Duodenal mucosa (tissue), 2 donors: ENCODE data around the gene ZFAND2B.

ENCODE experiments used
- H3K27ac ChIP-seq: one replicate; pipeline ENCODE4 v1.7.0; 2013; ENCODE audit warnings: low read depth, low read length
- H3K27me3 ChIP-seq, 2 donors: one replicate each; pipeline ENCODE4 v1.7.0; 2013; ENCODE audit warnings: low read length in 2 of 2, control low read depth in 1 of 2; ENCODE audit not compliant: insufficient read depth in 2 of 2, control insufficient read depth in 1 of 2
- H3K36me3 ChIP-seq, 2 donors: one replicate each; pipeline ENCODE4 v1.7.0; 2013; ENCODE audit warnings: low read length in 2 of 2, control low read depth in 1 of 2; ENCODE audit not compliant: insufficient read depth in 2 of 2, control insufficient read depth in 1 of 2
- H3K4me1 ChIP-seq, 2 donors: one replicate each; pipeline ENCODE4 v1.7.0; 2013; ENCODE audit warnings: low read length in 2 of 2, control low read depth in 1 of 2; ENCODE audit not compliant: insufficient read depth in 2 of 2, control insufficient read depth in 1 of 2
- H3K4me3 ChIP-seq, 2 donors: one replicate each; pipeline ENCODE4 v1.7.0; 2013; ENCODE audit warnings: low read length in 2 of 2, low read depth in 1 of 2
- H3K9ac ChIP-seq, 2 donors: one replicate each; pipeline ENCODE4 v1.7.0; 2013; ENCODE audit warnings: low read length in 2 of 2, low read depth in 1 of 2
- H3K9me3 ChIP-seq, 2 donors: one replicate each; pipeline ENCODE4 v1.7.0; 2013; ENCODE audit warnings: low read length in 2 of 2, control low read depth in 1 of 2; ENCODE audit not compliant: control insufficient read depth in 1 of 2

ZFAND2B gene

DNA sequence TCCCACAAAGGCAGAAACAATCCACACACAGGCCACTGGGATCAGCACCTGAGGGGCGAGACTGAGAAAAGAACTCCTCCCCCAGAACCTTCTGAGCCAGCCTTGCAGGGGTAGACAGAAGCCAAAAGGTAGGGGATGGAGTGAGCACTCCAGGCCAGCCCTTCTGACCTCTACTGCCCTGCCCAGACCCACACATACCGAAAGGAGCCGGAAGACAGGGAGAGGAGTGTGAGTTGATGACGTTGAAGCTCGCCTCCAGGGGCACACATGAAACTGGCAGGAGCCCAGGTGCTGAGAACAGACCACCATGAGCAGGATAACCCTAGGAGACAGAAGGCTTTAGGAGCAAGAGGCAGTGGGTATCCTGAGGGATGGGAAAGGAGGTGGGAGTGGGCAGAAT, 38.6 kb upstream of the ZFAND2B start:
- H3K9me3 ChIP-seq, result no peaks in the 10 kb centered on the region
- H3K27ac ChIP-seq, result no peak overlapping the region
- no peak overlapping the region for H3K9ac ChIP-seq
- H3K36me3 ChIP-seq, result peaks cover 4 to 22% of the 10 kb centered on the region in 2 donors
- peaks cover 20 to 33% of the 10 kb centered on the region in 2 donors for H3K4me1 ChIP-seq
- no peaks in the 10 kb centered on the region for H3K27me3 ChIP-seq
- H3K4me3 ChIP-seq, result no peak overlapping the region

DNA sequence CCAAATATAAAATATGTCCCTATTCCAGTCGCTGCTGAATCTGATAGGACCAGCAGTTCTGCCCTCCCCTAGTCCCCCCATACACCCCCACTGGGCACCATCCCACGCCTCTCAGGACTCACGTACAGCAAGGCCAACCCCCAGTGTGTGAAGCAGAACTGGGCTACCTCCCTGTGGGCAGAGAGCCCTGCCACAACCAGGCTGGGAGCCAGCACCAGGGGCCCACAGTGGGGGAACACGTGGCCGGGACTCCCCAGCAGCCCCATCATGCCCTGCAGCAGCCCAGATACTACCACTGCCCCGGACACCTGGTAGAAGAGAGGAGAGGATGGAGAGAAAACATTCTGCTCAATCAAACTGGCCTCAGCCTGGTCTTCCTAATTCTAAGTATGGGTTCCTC, 38.1 kb upstream of the ZFAND2B start:
- Histone ChIP-seq H3K27ac (no peak overlapping the region), H3K27me3 (no peaks in the 10 kb centered on the region), H3K36me3 (peaks cover 8 to 27% of the 10 kb centered on the region in 2 donors), H3K9ac (no peak overlapping the region), H3K4me1 (peaks cover 20 to 35% of the 10 kb centered on the region in 2 donors), H3K9me3 (no peaks in the 10 kb centered on the region), H3K4me3 (no peak overlapping the region)

DNA sequence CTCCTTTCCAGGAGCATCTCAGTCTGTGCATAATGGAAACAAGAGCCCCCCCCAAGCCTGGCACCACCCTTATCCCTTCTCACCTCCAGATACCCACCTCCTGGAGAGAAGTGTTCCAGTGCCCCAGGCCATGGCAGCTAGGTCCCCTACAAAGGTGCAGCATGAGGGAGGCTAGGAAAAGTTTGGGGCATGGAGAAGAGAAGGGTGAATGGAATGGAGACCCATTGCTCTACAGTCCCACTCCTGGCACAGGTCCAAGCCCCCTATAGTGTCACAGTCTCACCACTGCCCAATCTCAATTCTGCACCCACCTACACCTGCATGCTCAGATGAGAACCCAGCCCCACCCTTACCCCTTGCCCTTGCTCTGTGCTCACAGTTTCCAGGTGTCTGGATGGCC, 37.6 kb upstream of the ZFAND2B start:
- peaks cover 20 to 35% of the 10 kb centered on the region in 2 donors for H3K4me1 ChIP-seq
- no peak overlapping the region for H3K27ac ChIP-seq
- peak overlapping the region in 1 of 2 donors; percentile 28 for H3K4me3 ChIP-seq
- no peaks in the 10 kb centered on the region for H3K27me3 ChIP-seq
- H3K36me3 ChIP-seq, result peaks cover 11 to 32% of the 10 kb centered on the region in 2 donors
- H3K9me3 ChIP-seq, result no peaks in the 10 kb centered on the region
- no peak overlapping the region for H3K9ac ChIP-seq

DNA sequence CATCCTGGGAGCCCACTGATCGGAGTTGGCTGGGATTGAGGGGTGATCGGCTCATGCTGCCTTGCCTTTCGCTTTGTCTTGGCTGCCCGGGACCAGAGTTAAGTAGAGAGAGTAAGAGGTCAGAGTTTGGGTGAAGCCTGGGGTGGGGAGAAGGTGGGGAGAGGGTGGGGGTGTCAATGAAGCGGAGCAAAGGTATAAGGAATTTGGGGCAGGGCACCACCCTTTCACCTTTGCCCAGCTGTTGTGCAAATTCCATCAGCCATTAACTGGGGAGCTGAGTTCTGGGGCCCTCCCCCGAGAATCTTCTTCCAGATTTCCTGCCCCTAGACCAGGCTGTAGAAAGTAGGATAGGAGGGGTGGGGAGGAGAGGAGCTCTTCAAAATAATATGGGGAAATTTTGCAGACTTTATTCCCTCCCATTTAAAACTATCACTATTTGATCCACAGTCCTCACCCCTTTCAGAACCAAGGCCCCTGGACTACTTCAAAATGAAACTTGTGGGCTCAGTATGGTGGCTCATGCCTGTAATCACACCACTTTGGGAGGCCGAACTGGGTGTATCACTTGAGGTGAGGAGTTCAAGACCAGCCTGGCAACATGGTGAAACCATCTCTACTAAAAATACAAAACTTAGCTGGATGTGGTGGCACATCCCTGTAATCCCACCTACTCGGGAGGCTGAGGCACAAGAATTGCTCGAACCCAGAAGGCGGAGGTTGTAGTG, 36.5 kb upstream of the ZFAND2B start, which contains the start of gene SLC23A3:
TSS of gene SLC23A3 (minus strand) at position 100 of the 725 bp plus-strand sequence. CDS start at position 55, 45 bp downstream.
- Histone ChIP-seq H3K4me1 (peaks cover 20 to 41% of the 10 kb centered on the region in 2 donors), H3K4me3 (peak within 1 kb of the TSS; percentile 19 to 28), H3K27ac (peak within 1 kb of the TSS; percentile 30), H3K27me3 (no peaks in the 10 kb centered on the region), H3K9me3 (no peaks in the 10 kb centered on the region), H3K9ac (peak within 1 kb of the TSS in 1 of 2 donors; percentile 16), H3K36me3 (peaks cover 21 to 43% of the 10 kb centered on the region in 2 donors)

DNA sequence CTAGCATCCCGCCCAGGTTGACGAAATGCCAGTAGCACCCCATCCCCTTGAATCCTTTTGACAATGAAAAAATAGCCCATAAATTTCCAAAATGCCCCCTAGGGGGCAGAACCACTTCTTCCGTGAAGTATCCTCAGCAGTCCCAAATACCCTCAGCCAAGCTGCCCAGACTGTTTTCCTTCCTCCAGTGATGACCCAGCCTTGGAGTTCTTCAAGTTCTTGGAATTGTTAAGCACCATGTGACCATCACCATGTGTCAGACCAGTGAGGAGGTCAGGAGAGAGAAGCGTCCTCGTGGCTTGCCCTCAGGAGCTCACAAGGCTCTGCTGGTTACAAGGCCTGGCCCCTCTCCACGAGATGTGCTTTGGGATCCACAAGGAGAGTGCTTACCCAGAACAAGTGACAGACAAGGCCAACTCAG, 35.3 kb upstream of the ZFAND2B start:
- H3K27me3 ChIP-seq, result no peaks in the 10 kb centered on the region
- no peak overlapping the region for H3K4me3 ChIP-seq
- H3K27ac ChIP-seq, result no peak overlapping the region
- H3K9me3 ChIP-seq, result no peaks in the 10 kb centered on the region
- H3K9ac ChIP-seq, result no peak overlapping the region
- peaks cover 21 to 43% of the 10 kb centered on the region in 2 donors for H3K36me3 ChIP-seq
- H3K4me1 ChIP-seq, result peaks cover 28 to 47% of the 10 kb centered on the region in 2 donors

DNA sequence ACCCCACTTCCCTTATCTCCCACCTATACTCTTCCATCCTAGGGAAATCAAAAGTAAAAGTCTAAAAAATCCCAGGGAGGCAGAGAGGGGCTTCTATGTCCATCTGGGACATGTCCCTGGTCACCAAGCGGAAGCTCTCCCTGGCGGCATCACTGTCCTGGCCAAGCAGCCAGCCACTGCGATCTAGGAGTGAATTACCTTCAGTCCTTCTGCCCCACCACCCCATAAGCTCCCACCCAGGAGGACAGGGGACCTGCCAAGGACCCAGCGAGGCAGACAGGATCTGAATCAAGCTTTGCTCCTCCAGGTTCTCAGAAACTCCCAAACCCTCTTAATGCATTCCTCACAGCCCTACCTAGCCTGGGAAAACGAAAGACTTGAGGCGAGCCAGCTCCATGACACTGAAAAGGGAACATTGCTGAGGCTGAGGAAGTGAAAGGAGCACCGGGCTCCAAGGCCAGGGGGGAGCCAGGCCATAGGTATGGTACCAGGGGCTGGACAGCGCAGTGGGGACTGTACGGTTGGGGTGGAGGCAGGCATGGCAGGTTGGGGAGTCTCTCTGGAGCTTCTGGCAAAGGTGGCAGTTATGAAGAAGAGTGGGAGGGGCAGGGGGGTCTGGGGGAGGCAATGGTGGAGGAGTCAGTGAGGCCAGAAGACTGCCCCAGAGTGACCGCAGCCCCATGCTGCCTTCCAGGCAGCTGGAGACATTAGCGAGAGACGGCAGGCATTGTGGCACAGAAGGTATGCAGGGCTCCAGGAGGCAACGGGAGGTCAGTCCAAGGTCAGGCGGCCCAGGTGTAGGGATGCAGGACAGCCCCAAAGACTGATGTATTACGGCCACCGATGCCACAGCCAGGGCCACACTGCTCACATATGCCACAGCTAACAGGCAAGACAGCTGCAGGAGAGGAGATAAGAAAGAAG, 34.1 kb upstream of the ZFAND2B start:
- Histone ChIP-seq H3K9ac (no peak overlapping the region), H3K27me3 (no peaks in the 10 kb centered on the region), H3K4me3 (no peak overlapping the region), H3K27ac (no peak overlapping the region), H3K36me3 (peaks cover 21 to 39% of the 10 kb centered on the region in 2 donors), H3K9me3 (no peaks in the 10 kb centered on the region), H3K4me1 (peaks cover 32 to 47% of the 10 kb centered on the region in 2 donors)

DNA sequence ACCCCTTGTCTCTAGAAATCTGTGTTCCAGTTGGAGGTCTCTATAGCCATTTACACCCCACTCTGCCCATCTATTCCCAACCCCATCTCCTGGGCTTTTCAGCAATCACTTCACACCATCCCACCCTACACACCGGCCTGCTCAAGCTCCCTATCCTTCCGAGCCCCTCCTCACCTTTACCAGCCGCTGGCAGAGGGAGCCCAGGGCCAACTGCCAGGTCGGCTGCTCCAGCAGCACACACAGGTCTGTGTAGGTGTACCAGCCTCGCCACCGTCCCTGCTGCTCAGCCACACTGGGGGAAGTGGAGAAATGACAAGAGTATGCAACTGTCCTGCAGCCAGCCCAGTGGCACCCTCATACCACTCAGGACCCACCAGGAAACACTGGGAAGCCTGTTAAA, 33.4 kb upstream of the ZFAND2B start:
- Histone ChIP-seq H3K36me3 (peaks cover 21 to 39% of the 10 kb centered on the region in 2 donors), H3K9me3 (no peaks in the 10 kb centered on the region), H3K4me3 (no peak overlapping the region), H3K27ac (no peak overlapping the region), H3K27me3 (no peaks in the 10 kb centered on the region), H3K4me1 (peaks cover 34 to 46% of the 10 kb centered on the region in 2 donors), H3K9ac (no peak overlapping the region)

DNA sequence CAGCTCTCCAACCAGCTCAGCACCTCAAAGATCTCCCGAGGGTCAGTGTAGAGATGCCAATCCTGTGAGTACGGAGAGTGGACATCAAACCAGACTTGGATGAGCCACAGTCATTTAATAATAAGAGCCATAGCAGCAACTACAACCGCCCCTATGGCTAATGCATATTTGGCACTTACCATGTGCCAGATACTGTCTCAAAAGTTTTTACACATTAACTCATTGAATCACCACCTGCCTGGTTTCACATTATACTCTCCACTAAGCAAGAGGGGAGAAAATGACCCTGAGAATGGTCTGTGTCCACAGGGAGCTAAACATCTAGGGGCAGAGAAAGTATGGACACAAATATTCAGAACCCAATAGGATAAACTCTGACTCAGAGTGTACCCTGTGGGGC, 32.4 kb upstream of the ZFAND2B start:
- Histone ChIP-seq H3K4me1 (peaks cover 35 to 42% of the 10 kb centered on the region in 2 donors), H3K9ac (no peak overlapping the region), H3K27ac (no peak overlapping the region), H3K27me3 (no peaks in the 10 kb centered on the region), H3K9me3 (no peaks in the 10 kb centered on the region), H3K36me3 (peaks cover 21 to 39% of the 10 kb centered on the region in 2 donors), H3K4me3 (no peak overlapping the region)

DNA sequence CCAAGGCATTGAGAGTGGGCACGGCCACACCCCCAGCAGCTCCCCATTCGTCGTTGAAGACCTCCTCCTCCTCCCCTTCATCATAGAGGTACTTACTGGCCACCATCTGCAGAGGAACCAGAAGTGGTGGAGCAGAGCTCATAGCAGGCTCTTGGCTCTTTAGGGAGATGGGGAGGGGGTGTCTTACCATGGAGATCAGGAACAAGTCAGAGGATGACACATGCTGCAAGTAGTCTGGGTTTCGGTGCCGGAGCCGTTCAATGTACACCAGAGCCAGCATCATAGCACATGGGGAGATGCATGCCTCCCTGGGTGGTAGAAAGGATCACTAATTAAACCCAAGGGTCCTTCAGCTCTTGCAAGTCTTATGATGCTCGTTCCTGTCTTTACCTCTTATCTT, 31.8 kb upstream of the ZFAND2B start:
- H3K27ac ChIP-seq, result no peak overlapping the region
- no peak overlapping the region for H3K9ac ChIP-seq
- peaks cover 35 to 42% of the 10 kb centered on the region in 2 donors for H3K4me1 ChIP-seq
- no peaks in the 10 kb centered on the region for H3K27me3 ChIP-seq
- no peak overlapping the region for H3K4me3 ChIP-seq
- H3K36me3 ChIP-seq, result peaks cover 21 to 42% of the 10 kb centered on the region in 2 donors
- H3K9me3 ChIP-seq, result no peaks in the 10 kb centered on the region

DNA sequence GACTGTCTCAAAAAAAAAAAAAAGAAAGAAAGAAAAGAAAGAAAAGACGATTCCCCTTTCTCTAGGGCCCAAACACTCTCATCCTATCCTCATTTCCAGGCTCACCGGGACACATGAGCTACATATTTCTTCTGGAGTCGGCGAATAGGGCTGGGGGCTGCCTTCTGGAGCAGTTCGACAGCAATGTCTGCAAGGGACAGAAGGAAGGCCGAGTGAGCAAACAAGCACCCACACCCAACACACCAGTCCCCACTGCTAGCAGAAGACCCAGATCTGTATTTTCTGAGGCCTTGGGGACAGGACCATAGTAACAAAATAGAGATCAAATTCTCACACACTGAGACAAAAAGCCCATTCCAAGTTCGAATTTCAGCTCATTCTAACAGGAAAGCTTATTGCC, 31.1 kb upstream of the ZFAND2B start:
- peaks cover 35% of the 10 kb centered on the region in 2 donors for H3K4me1 ChIP-seq

More for the DNA sequence above, 31.1 kb upstream of the ZFAND2B start:
- peak overlapping the region; percentile 95 for H3K4me3 ChIP-seq
- no peak overlapping the region for H3K27ac ChIP-seq
- no peaks in the 10 kb centered on the region for H3K9me3 ChIP-seq
- H3K9ac ChIP-seq, result peak overlapping the region; percentile 95 to 98
- no peaks in the 10 kb centered on the region for H3K27me3 ChIP-seq
- peaks cover 24 to 49% of the 10 kb centered on the region in 2 donors for H3K36me3 ChIP-seq
